CD8-positive, alpha-beta memory T cell (primary cell): ENCODE measurements around the gene INPP5J. TPM values are rescaled to one million over a fixed set of nuclear protein-coding genes. Genes with fewer than 3 reads are reported as not detected.
"Not testable (repeated sequence)": the region's sequence is repeated elsewhere in the genome, so short reads cannot be mapped to it uniquely, and the experiment has no call there.

Experiments used
- CTCF ChIA-PET: fragments of 350-600 bp; sonication (Branson Sonifier 250); formaldehyde crosslinking; loops from one replicate; lab custom pipeline; 2021; ENCODE audit warnings: antibody characterized with exemption; lab: Charles Lee
- POLR2A ChIA-PET: fragments of 350-600 bp; sonication (Branson Sonifier 250); formaldehyde crosslinking; loops from one replicate; lab custom pipeline; 2021; ENCODE audit warnings: antibody characterized with exemption; lab: Charles Lee
- DNase-seq, 5 donors: peaks; one replicate each; pipeline versions ENCODE4 v3.0.0 to v3.0.0-alpha.2; 2020 to 2022; ENCODE audit warnings: mixed read lengths in 1 of 5
- H3K27ac ChIP-seq: one replicate; pipeline ENCODE4 v1.7.0; 2013; ENCODE audit warnings: low read depth, mild to moderate bottlenecking, low read length, moderate library complexity
- H3K27me3 ChIP-seq: 2 replicates; pipeline ENCODE4 v1.7.0; 2013; ENCODE audit warnings: low read length, mild to moderate bottlenecking; ENCODE audit not compliant: insufficient read depth, poor library complexity, severe bottlenecking
- H3K36me3 ChIP-seq: 2 replicates; pipeline ENCODE4 v1.7.0; 2013; ENCODE audit warnings: mild to moderate bottlenecking, low read length, moderate library complexity; ENCODE audit not compliant: insufficient read depth
- H3K4me1 ChIP-seq: 2 replicates; pipeline ENCODE4 v1.7.0; 2013; ENCODE audit warnings: mild to moderate bottlenecking, low read length, moderate library complexity; ENCODE audit not compliant: insufficient read depth
- H3K4me3 ChIP-seq: 2 replicates; pipeline ENCODE4 v1.7.0; 2013; ENCODE audit warnings: mild to moderate bottlenecking, low read length
- H3K9me3 ChIP-seq: 2 replicates; pipeline ENCODE4 v1.7.0; 2013; ENCODE audit warnings: mild to moderate bottlenecking, low read length
- H3K27ac Mint-ChIP-seq, 8 donors: one replicate each; pipeline ENCODE4 v1.8.0; 2020 to 2021; ENCODE audit warnings: mixed read lengths in 8 of 8, mild to moderate bottlenecking in 6 of 8, inconsistent platforms in 3 of 8, moderate library complexity in 3 of 8
- H3K27me3 Mint-ChIP-seq, 2 donors: one replicate each; pipeline ENCODE4 v1.8.0; 2020 to 2021; ENCODE audit warnings: mixed read lengths in 2 of 2, mild to moderate bottlenecking in 1 of 2, moderate library complexity in 1 of 2
- H3K36me3 Mint-ChIP-seq, 3 donors: one replicate each; pipeline ENCODE4 v1.8.0; 2020 to 2021; ENCODE audit warnings: mixed read lengths in 3 of 3, inconsistent platforms in 1 of 3, mild to moderate bottlenecking in 1 of 3
- H3K4me1 Mint-ChIP-seq, 3 donors: one replicate each; pipeline ENCODE4 v1.8.0; 2020 to 2021; ENCODE audit warnings: mixed read lengths in 3 of 3, inconsistent platforms in 1 of 3, mild to moderate bottlenecking in 1 of 3
- H3K4me3 Mint-ChIP-seq, 7 donors: one replicate each; pipeline ENCODE4 v1.8.0; 2020 to 2021; ENCODE audit warnings: mixed read lengths in 7 of 7, mild to moderate bottlenecking in 6 of 7, moderate library complexity in 4 of 7, inconsistent platforms in 2 of 7
- H3K9me3 Mint-ChIP-seq, 5 donors: one replicate each; pipeline ENCODE4 v1.8.0; 2020 to 2022; ENCODE audit warnings: mixed read lengths in 5 of 5, mild to moderate bottlenecking in 3 of 5, moderate library complexity in 2 of 5, inconsistent platforms in 1 of 5
- polyA plus RNA-seq: library from polyadenylated mRNA; unstranded; fragments of 300-500 nt; fragmentation: Illumina TruSeq; gene quantifications from one replicate; pipeline ENCODE4 v1.2.3, GENCODE V29; 2021
- total RNA-seq, 2 experiments: library from RNA; stranded (reverse); gene quantifications; one replicate each; pipeline ENCODE4 v1.2.3, GENCODE V29; 2021

Gene INPP5J
- total and polyA plus RNA-seq, 3 experiments from 2014 or later, result 0.22 TPM; not detected in 2

- Histone ChIP-seq H3K27ac (no peak overlapping the region), H3K27me3 (no peaks in the 10 kb centered on the region), H3K4me3 (no peak overlapping the region), H3K36me3 (no peaks in the 10 kb centered on the region), H3K9me3 (no peaks in the 10 kb centered on the region), H3K4me1 (no peaks in the 10 kb centered on the region)
- peak overlapping the region in 2 of 8 donors; percentile 27 to 43 for H3K27ac Mint-ChIP-seq
- H3K9me3 Mint-ChIP-seq, result no peaks in the 10 kb centered on the region
- no peak overlapping the region for H3K4me3 Mint-ChIP-seq
- H3K4me1 Mint-ChIP-seq, result no peaks in the 10 kb centered on the region
- no peak for DNase-seq
- POLR2A ChIA-PET, result interaction anchor here (1.0 kb wide), 1 partner anchor 13 kb away, joined by 8 read pairs; the partner anchor contains the start of gene SELENOM
- H3K27me3 Mint-ChIP-seq, result no peaks in the 10 kb centered on the region
- no peaks in the 10 kb centered on the region for H3K36me3 Mint-ChIP-seq
- CTCF ChIA-PET, result interaction anchor here (1.3 to 1.5 kb wide), 3 partner anchors 9 to 11 kb away, joined by 3 to 4 read pairs (median 3); no protein-coding TSS in a partner anchor
Observed at GRCh38 chr22:31094741-31095140, 28.0 kb upstream of the INPP5J start.

GRCh38 chr22:31095637-31096249 is 27.0 kb upstream of the INPP5J start:
- H3K4me3 Mint-ChIP-seq, result no peak overlapping the region
- no peak overlapping the region for H3K27ac ChIP-seq
- no peaks in the 10 kb centered on the region for H3K4me1 ChIP-seq
- H3K27ac Mint-ChIP-seq, result peak overlapping the region in 1 of 8 donors; percentile 43
- no peaks in the 10 kb centered on the region for H3K27me3 Mint-ChIP-seq
- no peaks in the 10 kb centered on the region for H3K36me3 ChIP-seq
- no peaks in the 10 kb centered on the region for H3K9me3 Mint-ChIP-seq
- no peak for DNase-seq
- H3K27me3 ChIP-seq, result no peaks in the 10 kb centered on the region
- H3K4me3 ChIP-seq, result no peak overlapping the region
- no peaks in the 10 kb centered on the region for H3K36me3 Mint-ChIP-seq
- ChIA-PET POLR2A (no interaction called here), CTCF (interaction anchor here (1.3 to 1.4 kb wide), 2 partner anchors 10 to 11 kb away, joined by 3 to 10 read pairs; no protein-coding TSS in a partner anchor)
- H3K4me1 Mint-ChIP-seq, result no peaks in the 10 kb centered on the region
- H3K9me3 ChIP-seq, result no peaks in the 10 kb centered on the region

GRCh38 chr22:31096657-31097279 is 26.0 kb upstream of the INPP5J start:
- Mint-ChIP-seq H3K4me3 (no peak overlapping the region), H3K36me3 (no peaks in the 10 kb centered on the region), H3K27me3 (no peaks in the 10 kb centered on the region), H3K4me1 (no peaks in the 10 kb centered on the region), H3K27ac (peak overlapping the region in 1 of 8 donors; percentile 89), H3K9me3 (no peaks in the 10 kb centered on the region)
- POLR2A ChIA-PET, result no interaction called here
- H3K27me3 ChIP-seq, result no peaks in the 10 kb centered on the region
- no peaks in the 10 kb centered on the region for H3K36me3 ChIP-seq
- no peak overlapping the region for H3K27ac ChIP-seq
- no peak overlapping the region for H3K4me3 ChIP-seq
- H3K4me1 ChIP-seq, result no peaks in the 10 kb centered on the region
- no peak for DNase-seq
- H3K9me3 ChIP-seq, result no peaks in the 10 kb centered on the region
- CTCF ChIA-PET, result interaction anchor here (1.4 kb wide), 1 partner anchor 12 kb away, joined by 10 read pairs; no protein-coding TSS in a partner anchor

GRCh38 chr22:31097539-31097938 is 25.2 kb upstream of the INPP5J start:
- H3K4me3 Mint-ChIP-seq, POLR2A ChIA-PET, H3K36me3 Mint-ChIP-seq, H3K9me3 Mint-ChIP-seq, H3K27ac ChIP-seq, H3K9me3 ChIP-seq, H3K36me3 ChIP-seq, H3K4me1 ChIP-seq, H3K27ac Mint-ChIP-seq, H3K4me3 ChIP-seq, H3K27me3 ChIP-seq, H3K4me1 Mint-ChIP-seq, DNase-seq, H3K27me3 Mint-ChIP-seq, CTCF ChIA-PET: not testable (repeated sequence)

- Mint-ChIP-seq H3K36me3 (no peaks in the 10 kb centered on the region), H3K4me3 (no peak overlapping the region), H3K27me3 (no peaks in the 10 kb centered on the region), H3K27ac (no peak overlapping the region), H3K9me3 (no peaks in the 10 kb centered on the region), H3K4me1 (no peaks in the 10 kb centered on the region)
- H3K27ac ChIP-seq, result no peak overlapping the region
- H3K4me1 ChIP-seq, result no peaks in the 10 kb centered on the region
- no peaks in the 10 kb centered on the region for H3K9me3 ChIP-seq
- DNase-seq, result no peak
- H3K27me3 ChIP-seq, result no peaks in the 10 kb centered on the region
- H3K36me3 ChIP-seq, result no peaks in the 10 kb centered on the region
- CTCF ChIA-PET, result interaction anchor here (0.5 kb wide), 1 partner anchor 176 kb away, joined by 3 read pairs; no protein-coding TSS in a partner anchor
- POLR2A ChIA-PET, result no interaction called here
- H3K4me3 ChIP-seq, result no peak overlapping the region
Observed at GRCh38 chr22:31097941-31098631, 24.7 kb upstream of the INPP5J start.

- no peak for DNase-seq
- Histone ChIP-seq H3K36me3 (no peaks in the 10 kb centered on the region), H3K27me3 (no peaks in the 10 kb centered on the region), H3K9me3 (no peaks in the 10 kb centered on the region), H3K4me3 (no peak overlapping the region), H3K27ac (no peak overlapping the region), H3K4me1 (no peaks in the 10 kb centered on the region)
- ChIA-PET POLR2A (no interaction called here), CTCF (interaction anchor here (0.5 to 1.6 kb wide), 3 partner anchors 9 to 177 kb away, joined by 3 to 5 read pairs (median 5); partner anchors contain the start of gene SELENOM)
- no peaks in the 10 kb centered on the region for H3K4me1 Mint-ChIP-seq
- H3K27ac Mint-ChIP-seq, result no peak overlapping the region
- H3K36me3 Mint-ChIP-seq, result no peaks in the 10 kb centered on the region
- no peak overlapping the region for H3K4me3 Mint-ChIP-seq
- no peaks in the 10 kb centered on the region for H3K9me3 Mint-ChIP-seq
- H3K27me3 Mint-ChIP-seq, result no peaks in the 10 kb centered on the region
Observed at GRCh38 chr22:31098632-31099110, 24.1 kb upstream of the INPP5J start.

GRCh38 chr22:31099386-31099785 is 23.4 kb upstream of the INPP5J start:
- Histone ChIP-seq H3K36me3 (no peaks in the 10 kb centered on the region), H3K27ac (no peak overlapping the region), H3K4me1 (no peaks in the 10 kb centered on the region), H3K9me3 (no peaks in the 10 kb centered on the region), H3K27me3 (no peaks in the 10 kb centered on the region), H3K4me3 (no peak overlapping the region)
- CTCF ChIA-PET, result interaction anchor here (1.4 to 1.6 kb wide), 2 partner anchors 9 to 15 kb away, joined by 5 read pairs; partner anchors contain the start of gene SELENOM
- Mint-ChIP-seq H3K27me3 (no peaks in the 10 kb centered on the region), H3K4me1 (peaks cover 0 to 3% (median 0%) of the 10 kb centered on the region in 3 donors), H3K4me3 (no peak overlapping the region), H3K36me3 (no peaks in the 10 kb centered on the region), H3K27ac (no peak overlapping the region), H3K9me3 (no peaks in the 10 kb centered on the region)
- POLR2A ChIA-PET, result no interaction called here
- DNase-seq, result no peak
